Activated CD8-positive, alpha-beta memory T cell treated with anti-CD3 and anti-CD28 coated beads, Interleukin-2, amount 50 U/mL, for 1 hour (primary cell): ENCODE data around the gene OTUD5.

ENCODE experiments used
- DNase-seq: peaks from one replicate; pipeline ENCODE4 v3.0.0-alpha.2; 2020; ENCODE audit errors: extremely low read depth

OTUD5 gene

GRCh38 chrX:48937054-48937907 lies 20.1 kb downstream of the OTUD5 start:
- DNase-seq: peak; percentile 76

GRCh38 chrX:48936429-48937053 lies 20.9 kb downstream of the OTUD5 start:
- DNase-seq: no peak

- no peak for DNase-seq
These were observed 22.1 kb downstream of the OTUD5 start for GRCh38 chrX:48935301-48935670.

GRCh38 chrX:48934581-48935300 lies 22.7 kb downstream of the OTUD5 start:
- no peak for DNase-seq

- no peak for DNase-seq
These were observed 23.6 kb downstream of the OTUD5 start for GRCh38 chrX:48933757-48934156.

- DNase-seq: no peak
These were observed 29.5 kb downstream of the OTUD5 start for GRCh38 chrX:48927736-48928382.

- no peak for DNase-seq
These were observed 30.3 kb downstream of the OTUD5 start for GRCh38 chrX:48927123-48927522.

GRCh38 chrX:48924270-48924669 lies 33.1 kb downstream of the OTUD5 start:
- DNase-seq: no peak

- DNase-seq: no peak
These were observed 33.6 kb downstream of the OTUD5 start for GRCh38 chrX:48923771-48924170.

GRCh38 chrX:48920718-48921104 lies 36.7 kb downstream of the OTUD5 start:
- no peak for DNase-seq

GRCh38 chrX:48919947-48920717 lies 37.3 kb downstream of the OTUD5 start:
- DNase-seq: no peak

GRCh38 chrX:48919360-48919841 lies 38.0 kb downstream of the OTUD5 start:
- DNase-seq: no peak

GRCh38 chrX:48918643-48919340 lies 38.6 kb downstream of the OTUD5 start, which contains the start of gene PIM2:
TSS of gene PIM2 (minus strand) at chrX:48919024. CDS start at chrX:48918834, 190 bp downstream.
- DNase-seq: peak; percentile 87

GRCh38 chrX:48918301-48918642 lies 39.1 kb downstream of the OTUD5 start:
- DNase-seq: no peak

GRCh38 chrX:48917139-48918001 lies 40.0 kb downstream of the OTUD5 start:
- DNase-seq: peak; percentile 73

GRCh38 chrX:48914593-48915493 lies 42.6 kb downstream of the OTUD5 start:
- no peak for DNase-seq

GRCh38 chrX:48913605-48914366 lies 43.6 kb downstream of the OTUD5 start:
- no peak for DNase-seq
